ENCODE data around the gene MOK. TPM values are rescaled to one million over a fixed set of nuclear protein-coding genes. Genes with fewer than 3 reads are reported as not detected.
A peak's percentile ranks its signal among the peaks of the same experiment; 100 is the strongest.

The MOK gene
- total RNA-seq, 4 donors from 2014 or later, result 1.3 to 2.8 (median 2.3) TPM

- Histone ChIP-seq H3K4me3 (no peak overlapping the region), H3K27ac (no peak overlapping the region), H3K36me3 (no peaks in the 10 kb centered on the region), H3K4me1 (peaks cover 7 to 12% of the 10 kb centered on the region in 2 donors), H3K9me3 (no peaks in the 10 kb centered on the region), H3K27me3 (no peaks in the 10 kb centered on the region)
- ATAC-seq (peak in 1 of 2 donors; percentile 65), DNase-seq (no peak)
- intact Hi-C loops (cut with DNase I; ENCODE audit: low total_unique reads) (no loop called here), in situ Hi-C loops (cut with MboI; ENCODE audit: low sequenced_read_pairs in 4 of 4) (no loop called here)
- TF ChIP-seq POLR2A (IDR thresholded peaks at IDR 0.05), result no peak
- no peak for TF ChIP-seq CTCF (IDR thresholded peaks at IDR 0.05 in 4 of 5, conservative IDR thresholded peaks at IDR 0.05 in 1 of 5)
Measured at GRCh38 chr14:102278631-102278935, 26.4 kb downstream of the MOK start.

GRCh38 chr14:102277874-102278630 is 26.9 kb downstream of the MOK start:
- in situ Hi-C loops (cut with MboI; ENCODE audit: low sequenced_read_pairs in 4 of 4), result no loop called here
- DNase-seq (no peak), ATAC-seq (no peak)
- H3K9me3 ChIP-seq, result no peaks in the 10 kb centered on the region
- H3K4me3 ChIP-seq, result no peak overlapping the region
- intact Hi-C loops (cut with DNase I; ENCODE audit: low total_unique reads), result no loop called here
- H3K4me1 ChIP-seq, result peaks cover 7 to 12% of the 10 kb centered on the region in 2 donors
- no peak for TF ChIP-seq CTCF (IDR thresholded peaks at IDR 0.05 in 4 of 5, conservative IDR thresholded peaks at IDR 0.05 in 1 of 5)
- TF ChIP-seq POLR2A (IDR thresholded peaks at IDR 0.05), result no peak
- H3K27me3 ChIP-seq, result no peaks in the 10 kb centered on the region
- H3K36me3 ChIP-seq, result no peaks in the 10 kb centered on the region
- no peak overlapping the region for H3K27ac ChIP-seq

GRCh38 chr14:102275866-102276265 is 29.1 kb downstream of the MOK start:
- TF ChIP-seq POLR2A (IDR thresholded peaks at IDR 0.05), result no peak
- TF ChIP-seq CTCF (IDR thresholded peaks at IDR 0.05 in 4 of 5, conservative IDR thresholded peaks at IDR 0.05 in 1 of 5), result no peak
- no peak for ATAC-seq
- Histone ChIP-seq H3K4me1 (peaks cover 7 to 12% of the 10 kb centered on the region in 2 donors), H3K36me3 (no peaks in the 10 kb centered on the region), H3K27me3 (no peaks in the 10 kb centered on the region), H3K9me3 (no peaks in the 10 kb centered on the region), H3K27ac (no peak overlapping the region), H3K4me3 (no peak overlapping the region)
- intact Hi-C loops (cut with DNase I; ENCODE audit: low total_unique reads) (no loop called here), in situ Hi-C loops (cut with MboI; ENCODE audit: low sequenced_read_pairs in 4 of 4) (no loop called here)
- DNase-seq, result no peak

- Histone ChIP-seq H3K4me1 (no peaks in the 10 kb centered on the region), H3K9me3 (no peaks in the 10 kb centered on the region), H3K27ac (no peak overlapping the region), H3K4me3 (no peak overlapping the region), H3K36me3 (no peaks in the 10 kb centered on the region), H3K27me3 (no peaks in the 10 kb centered on the region)
- TF ChIP-seq CTCF (IDR thresholded peaks at IDR 0.05 in 4 of 5, conservative IDR thresholded peaks at IDR 0.05 in 1 of 5) (no peak), POLR2A (IDR thresholded peaks at IDR 0.05) (no peak)
- intact Hi-C loops (cut with DNase I; ENCODE audit: low total_unique reads), result no loop called here
- in situ Hi-C loops (cut with MboI; ENCODE audit: low sequenced_read_pairs in 4 of 4), result no loop called here
- no peak for ATAC-seq
- DNase-seq, result no peak
Measured at GRCh38 chr14:102272392-102272791, 32.6 kb downstream of the MOK start.

GRCh38 chr14:102264775-102265174 is 40.2 kb downstream of the MOK start:
- H3K4me3 ChIP-seq, result no peak overlapping the region
- no peak overlapping the region for H3K27ac ChIP-seq
- TF ChIP-seq POLR2A (IDR thresholded peaks at IDR 0.05), result no peak
- no peak for TF ChIP-seq CTCF (IDR thresholded peaks at IDR 0.05 in 4 of 5, conservative IDR thresholded peaks at IDR 0.05 in 1 of 5)
- no peaks in the 10 kb centered on the region for H3K4me1 ChIP-seq
- H3K27me3 ChIP-seq, result no peaks in the 10 kb centered on the region
- in situ Hi-C loops (cut with MboI; ENCODE audit: low sequenced_read_pairs in 4 of 4) (no loop called here), intact Hi-C loops (cut with DNase I; ENCODE audit: low total_unique reads) (no loop called here)
- no peak for ATAC-seq
- H3K9me3 ChIP-seq, result no peaks in the 10 kb centered on the region
- no peak for DNase-seq
- no peaks in the 10 kb centered on the region for H3K36me3 ChIP-seq
